ENCODE measurements around the gene LRRC40. TPM values are rescaled to one million over a fixed set of nuclear protein-coding genes. Genes with fewer than 3 reads are reported as not detected.

The LRRC40 gene
- total RNA-seq, 1 experiment from 2014 or later, result 13.4 TPM

DNA sequence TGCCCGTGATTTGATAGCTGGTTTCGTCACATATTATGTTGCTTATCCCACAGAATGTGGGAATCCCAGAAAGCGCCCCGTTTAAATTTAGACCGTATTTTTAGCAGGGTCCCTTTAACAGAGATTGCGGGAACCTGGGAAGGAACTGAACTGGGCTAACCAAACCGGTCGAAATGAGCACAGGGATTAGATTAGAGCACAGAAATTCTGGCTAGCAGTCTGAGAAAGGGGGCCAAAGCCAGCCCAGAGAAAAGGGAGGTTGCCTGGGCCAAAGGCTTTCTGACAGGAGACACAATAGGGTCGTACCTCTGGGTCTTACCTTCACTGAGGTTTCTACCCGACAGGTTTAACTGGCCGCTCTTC, 327 bp downstream of the LRRC40 start:
- Histone ChIP-seq H2AFZ (ENCODE audit: low read depth, low read length, poor library complexity, severe bottlenecking) (peak overlapping the region; percentile 22), H3K9ac (ENCODE audit: low read length) (peak overlapping the region; percentile 92), H3K79me2 (ENCODE audit: insufficient read depth, low read length) (peaks cover 98% of the 10 kb centered on the region), H3K27ac (ENCODE audit: low read depth, low read length) (peak overlapping the region; percentile 78), H3K4me3 (replicated peaks in 1 of 2; ENCODE audit: low read depth in 1 of 2, low read length in 2 of 2) (peak overlapping the region; percentile 85 to 92), H3K9me3 (ENCODE audit: control insufficient read depth in 1 of 2, insufficient read depth in 1 of 2, low read depth in 1 of 2, low read length in 2 of 2) (no peaks in the 10 kb centered on the region), H4K20me1 (ENCODE audit: insufficient read depth) (no peaks in the 10 kb centered on the region), H3K4me2 (ENCODE audit: low read length) (peak overlapping the region; percentile 78), H3K9me2 (ENCODE audit: insufficient read depth) (no peaks in the 10 kb centered on the region), H3K27me3 (ENCODE audit: insufficient read depth, low read length) (no peaks in the 10 kb centered on the region), H3K36me3 (ENCODE audit: control insufficient read depth in 1 of 2, insufficient read depth in 2 of 2, low read length in 2 of 2) (peaks cover 0 to 5% of the 10 kb centered on the region in 2 experiments; a peak in 2 of 4 replicates), H3K4me1 (ENCODE audit: control insufficient read depth in 1 of 2, insufficient read depth in 2 of 2, low read length in 2 of 2) (peaks cover 9 to 17% of the 10 kb centered on the region in 2 experiments; a peak in 3 of 4 replicates)
- BruUV-seq (replicated peaks), result TSS peak; percentile 69
- ATAC-seq, result peak; percentile 61
- TF ChIP-seq POLR2AphosphoS5 (IDR thresholded peaks at IDR 0.05; ENCODE audit: low read depth, low read length), result no peak
- TF ChIP-seq, protein P1, sequence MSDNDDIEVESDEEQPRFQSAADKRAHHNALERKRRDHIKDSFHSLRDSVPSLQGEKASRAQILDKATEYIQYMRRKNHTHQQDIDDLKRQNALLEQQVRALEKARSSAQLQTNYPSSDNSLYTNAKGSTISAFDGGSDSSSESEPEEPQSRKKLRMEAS (IDR thresholded peaks at IDR 0.05), result no peak
- no peak for TF ChIP-seq FOSL1 (IDR thresholded peaks at IDR 0.05; ENCODE audit: low read depth)
- TF ChIP-seq CEBPB (IDR thresholded peaks at IDR 0.05; ENCODE audit: low read depth), result no peak
- no peak for TF ChIP-seq ELF1 (IDR thresholded peaks at IDR 0.05; ENCODE audit: borderline replicate concordance, low read depth)
- TF ChIP-seq, protein P2, sequence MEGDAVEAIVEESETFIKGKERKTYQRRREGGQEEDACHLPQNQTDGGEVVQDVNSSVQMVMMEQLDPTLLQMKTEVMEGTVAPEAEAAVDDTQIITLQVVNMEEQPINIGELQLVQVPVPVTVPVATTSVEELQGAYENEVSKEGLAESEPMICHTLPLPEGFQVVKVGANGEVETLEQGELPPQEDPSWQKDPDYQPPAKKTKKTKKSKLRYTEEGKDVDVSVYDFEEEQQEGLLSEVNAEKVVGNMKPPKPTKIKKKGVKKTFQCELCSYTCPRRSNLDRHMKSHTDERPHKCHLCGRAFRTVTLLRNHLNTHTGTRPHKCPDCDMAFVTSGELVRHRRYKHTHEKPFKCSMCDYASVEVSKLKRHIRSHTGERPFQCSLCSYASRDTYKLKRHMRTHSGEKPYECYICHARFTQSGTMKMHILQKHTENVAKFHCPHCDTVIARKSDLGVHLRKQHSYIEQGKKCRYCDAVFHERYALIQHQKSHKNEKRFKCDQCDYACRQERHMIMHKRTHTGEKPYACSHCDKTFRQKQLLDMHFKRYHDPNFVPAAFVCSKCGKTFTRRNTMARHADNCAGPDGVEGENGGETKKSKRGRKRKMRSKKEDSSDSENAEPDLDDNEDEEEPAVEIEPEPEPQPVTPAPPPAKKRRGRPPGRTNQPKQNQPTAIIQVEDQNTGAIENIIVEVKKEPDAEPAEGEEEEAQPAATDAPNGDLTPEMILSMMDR (IDR thresholded peaks at IDR 0.05 in 2 of 3, conservative IDR thresholded peaks at IDR 0.05 in 1 of 3; ENCODE audit: borderline replicate concordance in 1 of 3, insufficient read depth in 1 of 3, low read depth in 2 of 3, low read length in 2 of 3), result no peak
- no peak for TF ChIP-seq ZNF274 (IDR thresholded peaks at IDR 0.05; ENCODE audit: low read depth, low read length)
- TF ChIP-seq, protein P3, sequence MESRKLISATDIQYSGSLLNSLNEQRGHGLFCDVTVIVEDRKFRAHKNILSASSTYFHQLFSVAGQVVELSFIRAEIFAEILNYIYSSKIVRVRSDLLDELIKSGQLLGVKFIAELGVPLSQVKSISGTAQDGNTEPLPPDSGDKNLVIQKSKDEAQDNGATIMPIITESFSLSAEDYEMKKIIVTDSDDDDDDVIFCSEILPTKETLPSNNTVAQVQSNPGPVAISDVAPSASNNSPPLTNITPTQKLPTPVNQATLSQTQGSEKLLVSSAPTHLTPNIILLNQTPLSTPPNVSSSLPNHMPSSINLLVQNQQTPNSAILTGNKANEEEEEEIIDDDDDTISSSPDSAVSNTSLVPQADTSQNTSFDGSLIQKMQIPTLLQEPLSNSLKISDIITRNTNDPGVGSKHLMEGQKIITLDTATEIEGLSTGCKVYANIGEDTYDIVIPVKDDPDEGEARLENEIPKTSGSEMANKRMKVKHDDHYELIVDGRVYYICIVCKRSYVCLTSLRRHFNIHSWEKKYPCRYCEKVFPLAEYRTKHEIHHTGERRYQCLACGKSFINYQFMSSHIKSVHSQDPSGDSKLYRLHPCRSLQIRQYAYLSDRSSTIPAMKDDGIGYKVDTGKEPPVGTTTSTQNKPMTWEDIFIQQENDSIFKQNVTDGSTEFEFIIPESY (IDR thresholded peaks at IDR 0.05; ENCODE audit: extremely low read depth, insufficient replicate concordance, low read length), result no peak
- TF ChIP-seq EGR1 (IDR thresholded peaks at IDR 0.05; ENCODE audit: low read depth), result no peak
- no peak for TF ChIP-seq CBX3 (IDR thresholded peaks at IDR 0.05; ENCODE audit: low read depth)
- no peak for TF ChIP-seq YY1 (IDR thresholded peaks at IDR 0.05; ENCODE audit: extremely low read depth, insufficient replicate concordance, low read depth, low read length)
- TF ChIP-seq, protein P4, sequence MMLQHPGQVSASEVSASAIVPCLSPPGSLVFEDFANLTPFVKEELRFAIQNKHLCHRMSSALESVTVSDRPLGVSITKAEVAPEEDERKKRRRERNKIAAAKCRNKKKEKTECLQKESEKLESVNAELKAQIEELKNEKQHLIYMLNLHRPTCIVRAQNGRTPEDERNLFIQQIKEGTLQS (IDR thresholded peaks at IDR 0.05), result no peak
- TF ChIP-seq TCF7L2 (IDR thresholded peaks at IDR 0.05; ENCODE audit: borderline replicate concordance, extremely low read depth, insufficient read depth, insufficient read length), result no peak
- TF ChIP-seq, protein P5, sequence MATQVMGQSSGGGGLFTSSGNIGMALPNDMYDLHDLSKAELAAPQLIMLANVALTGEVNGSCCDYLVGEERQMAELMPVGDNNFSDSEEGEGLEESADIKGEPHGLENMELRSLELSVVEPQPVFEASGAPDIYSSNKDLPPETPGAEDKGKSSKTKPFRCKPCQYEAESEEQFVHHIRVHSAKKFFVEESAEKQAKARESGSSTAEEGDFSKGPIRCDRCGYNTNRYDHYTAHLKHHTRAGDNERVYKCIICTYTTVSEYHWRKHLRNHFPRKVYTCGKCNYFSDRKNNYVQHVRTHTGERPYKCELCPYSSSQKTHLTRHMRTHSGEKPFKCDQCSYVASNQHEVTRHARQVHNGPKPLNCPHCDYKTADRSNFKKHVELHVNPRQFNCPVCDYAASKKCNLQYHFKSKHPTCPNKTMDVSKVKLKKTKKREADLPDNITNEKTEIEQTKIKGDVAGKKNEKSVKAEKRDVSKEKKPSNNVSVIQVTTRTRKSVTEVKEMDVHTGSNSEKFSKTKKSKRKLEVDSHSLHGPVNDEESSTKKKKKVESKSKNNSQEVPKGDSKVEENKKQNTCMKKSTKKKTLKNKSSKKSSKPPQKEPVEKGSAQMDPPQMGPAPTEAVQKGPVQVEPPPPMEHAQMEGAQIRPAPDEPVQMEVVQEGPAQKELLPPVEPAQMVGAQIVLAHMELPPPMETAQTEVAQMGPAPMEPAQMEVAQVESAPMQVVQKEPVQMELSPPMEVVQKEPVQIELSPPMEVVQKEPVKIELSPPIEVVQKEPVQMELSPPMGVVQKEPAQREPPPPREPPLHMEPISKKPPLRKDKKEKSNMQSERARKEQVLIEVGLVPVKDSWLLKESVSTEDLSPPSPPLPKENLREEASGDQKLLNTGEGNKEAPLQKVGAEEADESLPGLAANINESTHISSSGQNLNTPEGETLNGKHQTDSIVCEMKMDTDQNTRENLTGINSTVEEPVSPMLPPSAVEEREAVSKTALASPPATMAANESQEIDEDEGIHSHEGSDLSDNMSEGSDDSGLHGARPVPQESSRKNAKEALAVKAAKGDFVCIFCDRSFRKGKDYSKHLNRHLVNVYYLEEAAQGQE (IDR thresholded peaks at IDR 0.05; ENCODE audit: low read depth), result no peak
- TF ChIP-seq POLR2A (IDR thresholded peaks at IDR 0.05; ENCODE audit: borderline replicate concordance, extremely low read depth, insufficient read depth, insufficient read length), result no peak
- no peak for TF ChIP-seq ZFX (IDR thresholded peaks at IDR 0.05)
- no peak for TF ChIP-seq SRF (IDR thresholded peaks at IDR 0.05; ENCODE audit: low read depth)
- ChIA-PET CTCF (no interaction called here), POLR2A (interaction anchor here (1.7 kb wide), 1 partner anchor 16 kb away, joined by 6 read pairs; the partner anchor contains the start of gene SRSF11), RAD21 (ENCODE audit: low non-redundant PET in 1 of 2, low total read pairs in 2 of 2, uncharacterized antibody in 2 of 2, unreplicated experiment in 2 of 2) (no interaction called here)
- intact Hi-C loops (cut with micrococcal nuclease), result no loop called here
- no peak for DNase-seq (ENCODE audit: low read depth, low spot score)
